Tongue (tissue), 2 donors: ENCODE data around the gene SLC22A5. TPM values are rescaled to one million over a fixed set of nuclear protein-coding genes. Genes with fewer than 3 reads are reported as not detected.

Experiments used
- DNase-seq: peaks from one replicate; pipeline ENCODE4 v3.0.0-alpha.2; 2015
- total RNA-seq: library from RNA; depleted of rRNA; stranded (reverse); fragments of >200 nt; gene quantifications from one replicate; pipeline ENCODE4 v1.2.3, GENCODE V29; 2014

The SLC22A5 gene
- total RNA-seq, result 5.9 TPM

- DNase-seq, result peak; percentile 74
These were observed at the start of gene SLC22A5 for GRCh38 chr5:132369474-132370180. Gene SLC22A5 (plus strand): TSS chr5:132369710. CDS start chr5:132369973, 263 bp downstream.

- DNase-seq, result no peak
These were observed 49.5 kb upstream of the SLC22A5 start for GRCh38 chr5:132319975-132320374.

- DNase-seq, result no peak
These were observed 48.3 kb upstream of the SLC22A5 start for GRCh38 chr5:132321109-132321721.

- no peak for DNase-seq
These were observed 47.2 kb upstream of the SLC22A5 start for GRCh38 chr5:132322266-132322665.

GRCh38 chr5:132323202-132323601 lies 46.3 kb upstream of the SLC22A5 start:
- no peak for DNase-seq

- DNase-seq, result no peak
These were observed 43.8 kb upstream of the SLC22A5 start for GRCh38 chr5:132325691-132326090.

- no peak for DNase-seq
These were observed 42.1 kb upstream of the SLC22A5 start for GRCh38 chr5:132327252-132327955.

GRCh38 chr5:132334812-132335211 lies 34.7 kb upstream of the SLC22A5 start:
- DNase-seq, result no peak

GRCh38 chr5:132335402-132335801 lies 34.1 kb upstream of the SLC22A5 start:
- no peak for DNase-seq

GRCh38 chr5:132339502-132339901 lies 30.0 kb upstream of the SLC22A5 start:
- no peak for DNase-seq

GRCh38 chr5:132342291-132343180 lies 27.0 kb upstream of the SLC22A5 start:
- no peak for DNase-seq

GRCh38 chr5:132344775-132345514 lies 24.6 kb upstream of the SLC22A5 start:
- DNase-seq, result no peak

GRCh38 chr5:132353486-132353995 lies 16.0 kb upstream of the SLC22A5 start:
- no peak for DNase-seq

GRCh38 chr5:132354381-132355139 lies 14.9 kb upstream of the SLC22A5 start:
- no peak for DNase-seq

GRCh38 chr5:132355140-132355765 lies 14.3 kb upstream of the SLC22A5 start:
- DNase-seq, result no peak

- DNase-seq, result no peak
These were observed 10.7 kb upstream of the SLC22A5 start for GRCh38 chr5:132358775-132359174.

GRCh38 chr5:132362086-132362485 lies 7.4 kb upstream of the SLC22A5 start:
- DNase-seq, result no peak

GRCh38 chr5:132363431-132364112 lies 5.9 kb upstream of the SLC22A5 start:
- peak; percentile 74 for DNase-seq

- no peak for DNase-seq
These were observed 5.2 kb upstream of the SLC22A5 start for GRCh38 chr5:132364319-132364718.
